Frontal cortex (tissue), 4 donors: ENCODE measurements around the gene CRELD1. TPM values are rescaled to one million over a fixed set of nuclear protein-coding genes. Genes with fewer than 3 reads are reported as not detected.

Source experiments
- DNase-seq, 2 donors: peaks; one replicate each; pipeline ENCODE4 v3.0.0; 2012; ENCODE audit warnings: low spot score in 2 of 2
- FAIRE-seq: peaks from 2 replicates; lab custom pipeline; 2012; peaks lifted over from hg19 to GRCh38; lab: Jason Lieb, UNC
- total RNA-seq: library from RNA; depleted of rRNA; stranded (reverse); fragments of >200 nt; gene quantifications from one replicate; pipeline ENCODE4 v1.2.3, GENCODE V29; 2014
- donor health status: control.
- donor health status: control.
- donor health status: control.

The CRELD1 gene
- total RNA-seq, 1 donor from 2014 or later: 15.5 TPM

GRCh38 chr3:9951598-9951961 is 17.9 kb downstream of the CRELD1 start:
- FAIRE-seq (no peak), DNase-seq (no peak)

DNA sequence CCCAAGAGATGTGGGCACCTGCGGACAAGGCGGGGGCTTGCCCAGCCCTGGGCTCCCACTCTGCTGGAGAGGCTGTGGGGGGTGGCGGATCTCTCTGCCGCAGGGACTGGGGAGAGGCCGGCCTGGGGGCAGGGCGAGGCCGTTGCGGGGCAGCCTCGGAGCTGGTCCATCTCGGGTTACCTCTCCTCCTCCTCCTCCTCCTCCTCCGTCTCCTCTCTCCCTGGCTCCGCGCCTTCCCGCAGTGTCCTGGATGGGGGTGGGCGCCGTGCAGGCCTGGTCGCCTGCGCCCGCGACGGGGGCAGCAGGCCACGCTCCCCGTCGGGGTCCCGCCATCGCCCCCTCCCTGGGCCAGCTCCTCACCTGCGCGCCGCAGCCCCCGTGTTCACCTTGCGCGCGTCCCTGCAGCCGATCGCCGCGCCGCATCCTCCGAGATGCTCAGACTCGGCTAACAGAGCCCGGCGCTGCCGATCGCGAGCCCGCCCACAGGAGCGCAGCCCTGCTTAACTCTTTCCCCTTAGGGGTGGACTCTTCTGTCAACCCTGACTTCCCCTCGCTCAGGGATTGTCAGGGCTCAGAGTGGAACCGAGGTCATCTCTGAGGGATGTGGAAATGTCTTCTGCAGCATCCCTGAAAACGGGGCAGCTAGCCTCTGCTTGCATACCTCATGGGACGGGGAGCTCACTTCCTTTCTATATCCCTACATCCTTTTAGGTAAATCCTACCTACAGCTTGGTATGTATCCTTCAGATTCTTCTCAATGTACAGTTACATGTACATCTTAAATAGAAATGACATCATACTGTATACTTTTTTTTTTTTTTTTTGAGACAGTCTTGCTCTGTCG is 18.6 kb downstream of the CRELD1 start, which contains the start of gene PRRT3:
TSS of gene PRRT3 (minus strand) at position 447 of the 844 bp plus-strand sequence. CDS start 2,293 bp downstream, outside the sequence.
- peak in 1 of 2 donors; percentile 49 for DNase-seq
- no peak for FAIRE-seq

DNA sequence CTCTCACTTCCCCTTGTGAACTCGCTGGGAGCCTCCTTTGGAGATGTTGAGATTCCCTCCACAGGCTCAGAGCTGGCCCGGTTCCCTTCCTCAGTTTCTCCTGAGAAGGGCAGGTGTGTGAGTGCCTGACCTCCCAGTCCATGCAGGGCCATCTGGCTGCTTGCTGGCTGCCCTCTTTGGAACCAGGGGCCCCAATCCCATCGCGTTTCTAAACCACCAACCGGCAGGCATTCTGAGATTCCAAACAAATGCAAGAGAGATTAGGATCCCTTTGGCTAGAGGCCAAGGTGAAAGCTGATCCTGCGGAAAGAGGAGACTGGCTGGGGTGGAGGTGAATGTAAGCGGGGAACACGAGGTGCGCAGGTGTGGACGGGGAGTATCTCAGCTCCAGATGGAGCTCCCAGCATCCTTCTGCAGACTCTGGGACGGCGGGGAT is 21.5 kb downstream of the CRELD1 start:
- FAIRE-seq (no peak), DNase-seq (no peak)

DNA sequence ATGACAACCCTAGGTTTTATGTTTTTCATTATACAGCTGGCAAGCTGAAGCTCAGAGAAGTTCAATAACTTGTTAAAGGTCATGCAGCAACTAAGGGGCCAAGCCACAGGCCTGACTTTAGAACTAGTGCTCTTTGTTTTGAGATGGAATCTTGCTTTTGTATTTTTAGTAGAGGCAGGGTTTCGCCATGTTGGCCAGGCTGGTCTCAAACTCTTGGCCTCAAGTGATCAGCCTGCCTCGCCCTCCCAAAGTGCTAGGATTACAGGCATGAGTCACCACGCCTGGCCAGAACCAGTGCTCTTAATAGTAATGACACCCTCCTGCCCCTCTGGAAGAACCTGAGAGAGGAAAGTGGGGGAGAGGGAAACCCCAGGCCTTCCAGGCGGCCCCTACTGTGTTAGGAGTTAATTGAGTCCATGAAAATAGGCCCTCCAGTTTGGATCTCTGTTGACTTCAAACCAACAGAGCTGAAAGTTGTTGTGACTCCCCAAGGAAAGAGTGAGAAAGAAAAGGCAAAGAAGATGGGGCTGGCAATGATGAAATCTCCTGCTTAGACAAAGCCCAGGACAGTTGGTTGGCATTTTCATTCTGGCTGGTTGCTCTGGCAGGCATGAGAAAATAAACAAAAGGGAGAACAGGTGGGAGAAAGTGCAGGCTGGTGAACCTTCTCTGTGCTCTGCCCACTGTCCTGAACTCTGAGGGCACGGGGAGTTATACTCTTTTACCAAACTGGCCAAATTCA is 22.1 kb downstream of the CRELD1 start:
- DNase-seq (no peak), FAIRE-seq (no peak)

DNA sequence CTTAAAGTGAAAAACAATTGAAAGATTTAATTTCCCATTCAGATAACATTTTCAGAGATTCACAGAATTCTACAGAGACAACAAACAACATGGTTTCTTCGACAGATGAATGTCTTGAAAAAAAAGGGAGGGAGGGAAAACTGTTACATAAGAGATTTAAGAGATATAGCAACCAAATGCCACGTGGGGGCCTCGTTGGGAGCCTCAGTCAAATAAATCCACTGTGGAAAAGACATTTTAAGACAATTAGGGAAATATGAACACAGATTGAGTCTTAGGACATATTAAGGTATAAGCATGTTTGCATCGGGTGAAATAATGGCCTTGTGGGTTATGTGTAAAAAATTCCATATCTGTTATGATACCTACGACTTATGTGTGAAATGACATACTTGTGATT is 23.6 kb downstream of the CRELD1 start:
- DNase-seq (no peak), FAIRE-seq (no peak)

GRCh38 chr3:9965200-9965875 is 31.7 kb downstream of the CRELD1 start:
- no peak for DNase-seq
- no peak for FAIRE-seq

- FAIRE-seq (no peak), DNase-seq (no peak)
These were observed 33.2 kb downstream of the CRELD1 start for GRCh38 chr3:9966841-9967240.

DNA sequence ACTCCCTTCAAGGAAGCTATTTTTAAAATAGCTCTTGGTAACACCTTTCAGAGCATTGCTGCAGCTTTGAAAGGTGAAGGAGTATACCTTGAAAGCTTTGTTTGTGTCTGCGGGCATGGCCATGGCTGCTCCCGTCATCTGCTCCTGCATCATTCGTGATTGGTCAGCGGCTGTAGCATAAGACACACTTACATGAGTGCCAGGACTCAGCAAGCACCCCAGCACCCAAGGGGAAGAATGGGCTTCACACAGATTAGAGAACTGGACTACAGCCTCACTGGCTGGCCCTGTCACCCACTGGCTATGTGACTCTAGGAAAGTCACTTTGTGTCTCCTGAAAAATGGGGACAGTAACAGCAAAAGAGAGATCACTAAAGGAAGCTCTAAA is 36.0 kb downstream of the CRELD1 start:
- no peak for FAIRE-seq
- DNase-seq: no peak

- FAIRE-seq (no peak), DNase-seq (no peak)
These were observed 36.5 kb downstream of the CRELD1 start for GRCh38 chr3:9970020-9970652.

- DNase-seq: peak in 1 of 2 donors; percentile 44
- no peak for FAIRE-seq
These were observed 43.4 kb downstream of the CRELD1 start for GRCh38 chr3:9976721-9977709.

GRCh38 chr3:9978710-9979305 is 45.2 kb downstream of the CRELD1 start:
- DNase-seq (no peak), FAIRE-seq (no peak)

DNA sequence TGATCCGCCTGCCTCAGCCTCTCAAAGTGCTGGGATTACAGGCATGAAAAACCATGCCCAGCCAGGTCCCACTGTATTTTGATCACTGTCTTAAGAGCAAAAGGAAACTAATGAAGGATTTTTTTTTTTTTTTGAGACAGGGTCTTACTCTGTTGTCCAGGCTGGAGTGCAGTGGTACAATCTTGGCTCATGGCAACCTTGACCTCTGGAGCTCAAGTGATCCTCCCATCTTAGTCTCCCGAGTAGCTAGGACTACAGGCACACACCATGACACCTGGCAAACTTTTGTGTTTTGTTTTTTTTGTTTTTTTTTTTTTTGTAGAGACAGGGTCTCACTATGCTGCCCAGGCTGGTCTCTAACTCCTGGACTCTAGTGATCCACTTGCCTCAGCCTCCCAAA is 46.6 kb downstream of the CRELD1 start:
- DNase-seq (no peak), FAIRE-seq (no peak)

GRCh38 chr3:9986230-9986725 is 52.6 kb downstream of the CRELD1 start:
- DNase-seq (no peak), FAIRE-seq (no peak)

GRCh38 chr3:9994086-9994844 is 60.6 kb downstream of the CRELD1 start:
- FAIRE-seq (no peak), DNase-seq (no peak)
